OCI-LY7 (cell line): ENCODE results near the gene ARHGAP28. TPM values are rescaled to one million over a fixed set of nuclear protein-coding genes. Genes with fewer than 3 reads are reported as not detected.

Experiments
- BruUV-seq: library from RNA; stranded (reverse); fragments of 400-500 nt; replicated peaks from 2 replicates; lab custom pipeline; 2021; lab: Mats Ljungman, UMichigan
- CTCF ChIA-PET: fragments of 300-600 bp; sonication (Branson Sonifier 250); formaldehyde crosslinking; loops from one replicate; lab custom pipeline; 2022; ENCODE audit warnings: antibody characterized with exemption; ENCODE audit not compliant: unreplicated experiment; lab: Charles Lee
- POLR2A ChIA-PET: fragments of 300-600 bp; sonication (Branson Sonifier 250); formaldehyde crosslinking; loops from one replicate; lab custom pipeline; 2022; ENCODE audit warnings: antibody characterized with exemption; lab: Charles Lee
- DNase-seq: peaks from one replicate; pipeline ENCODE4 v3.0.0-alpha.2; 2015; ENCODE audit warnings: low spot score
- H2AFZ ChIP-seq: fragments of 200-600 bp; sonication (generic), shearing (Covaris generic); 2 replicates; pipeline ENCODE4 v1.6.1; 2014; ENCODE audit warnings: mild to moderate bottlenecking, antibody characterized with exemption, low read length, moderate library complexity
- H3K27ac ChIP-seq: fragments of 200-600 bp; sonication (generic); 2 replicates; pipeline ENCODE4 v1.5.1; 2014; ENCODE audit warnings: mixed run types, low read depth, mild to moderate bottlenecking, moderate library complexity, low read length, inconsistent platforms; ENCODE audit not compliant: poor library complexity, severe bottlenecking
- H3K36me3 ChIP-seq: fragments of 200-600 bp; sonication (generic); 2 replicates; pipeline ENCODE4 v1.6.1; 2014; ENCODE audit warnings: mild to moderate bottlenecking, antibody characterized with exemption, low read length, moderate library complexity, mixed read lengths; ENCODE audit not compliant: insufficient read depth
- H3K4me1 ChIP-seq: fragments of 200-600 bp; sonication (generic); 2 replicates; pipeline ENCODE4 v1.5.1; 2014; ENCODE audit warnings: mild to moderate bottlenecking, low read length; ENCODE audit not compliant: insufficient read depth, poor library complexity, severe bottlenecking
- H3K4me2 ChIP-seq: fragments of 200-600 bp; sonication (generic); 2 replicates; pipeline ENCODE4 v1.6.1; 2014; ENCODE audit warnings: mild to moderate bottlenecking, low read length
- H3K4me3 ChIP-seq: fragments of 200-600 bp; sonication (generic); 2 replicates; pipeline ENCODE4 v1.5.1; 2014; ENCODE audit warnings: mild to moderate bottlenecking, low read depth, low read length; ENCODE audit not compliant: poor library complexity, severe bottlenecking
- H3K79me2 ChIP-seq: fragments of 200-600 bp; sonication (generic); 2 replicates; pipeline ENCODE4 v1.6.1; 2016; ENCODE audit warnings: low read depth, mild to moderate bottlenecking, low read length, moderate library complexity, mixed read lengths; ENCODE audit not compliant: insufficient read depth
- H3K9me2 ChIP-seq: fragments of 200-600 bp; sonication (generic); 2 replicates; pipeline ENCODE4 v1.6.1; 2016; ENCODE audit warnings: mild to moderate bottlenecking, low read length, mixed read lengths; ENCODE audit not compliant: insufficient read depth
- H3K9me3 ChIP-seq: fragments of 200-600 bp; sonication (generic); 2 replicates; pipeline ENCODE4 v1.6.1; 2014; ENCODE audit warnings: mild to moderate bottlenecking, mixed run types, low read length, mixed read lengths
- H4K20me1 ChIP-seq: fragments of 200-600 bp; sonication (generic); 2 replicates; pipeline ENCODE4 v1.6.1; 2014; ENCODE audit warnings: mild to moderate bottlenecking, antibody characterized with exemption, low read length, moderate library complexity, mixed read lengths; ENCODE audit not compliant: insufficient read depth
- EZH2phosphoT487 ChIP-seq: fragments of 200-600 bp; sonication (generic); IDR thresholded peaks from 2 replicates; pipeline ENCODE4 v1.6.1; 2018; ENCODE audit warnings: low read depth, borderline replicate concordance, mild to moderate bottlenecking, mixed run types, antibody characterized with exemption, low read length, moderate library complexity, mixed read lengths
- intact Hi-C: fragments of 100-400 bp; cut with micrococcal nuclease; formaldehyde crosslinking; loops from one replicate; pipeline ENCODE4 v1.10.0; 2022; ENCODE audit not compliant: unreplicated experiment
- total RNA-seq, 2 experiments: library from RNA; depleted of rRNA in 1 of 2; stranded (reverse); fragments of >200 nt in 1 of 2; shearing (Covaris generic) in 1 of 2; gene quantifications; 2 replicates each; pipeline ENCODE4 v1.2.3, GENCODE V29; 2014 to 2022
- TF ChIP-seq, protein P1 (sequence below): fragments of 200-600 bp; sonication (generic); conservative IDR thresholded peaks from 2 replicates; pipeline ENCODE4 v1.5.1; 2014; ENCODE audit warnings: mild to moderate bottlenecking, antibody characterized with exemption, low read length, moderate library complexity, mixed read lengths

ARHGAP28 gene
- total RNA-seq, 2 experiments from 2014 or later: not detected

DNA sequence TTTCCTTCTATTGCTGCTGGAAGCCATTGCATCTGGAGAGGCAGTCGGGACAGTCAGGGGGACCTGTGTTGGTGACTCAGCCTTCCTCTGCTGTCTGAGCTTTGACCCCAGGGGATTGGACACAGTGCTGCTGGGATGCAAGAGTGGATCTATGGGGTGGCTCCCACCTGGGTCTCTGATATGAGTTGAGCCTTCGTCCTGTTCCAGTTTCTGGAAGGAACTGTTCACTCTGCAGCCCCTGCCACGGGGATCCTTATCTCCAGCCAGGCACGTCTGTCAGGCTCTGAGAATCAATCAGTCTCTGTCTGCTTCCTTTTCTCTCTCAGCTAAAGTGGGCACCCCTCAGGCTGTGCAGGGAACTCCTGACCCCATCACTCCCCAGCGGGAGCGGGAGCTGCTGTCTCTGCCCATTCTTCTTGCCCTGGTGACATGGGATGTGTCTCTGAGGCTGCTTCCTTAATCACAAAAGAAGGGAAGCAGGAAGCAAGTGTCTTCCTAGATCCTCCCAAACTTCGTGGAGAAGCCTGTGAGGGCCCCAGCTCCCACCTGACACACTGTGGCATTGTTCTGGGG is 51.7 kb downstream of the ARHGAP28 start:
- intact Hi-C loops: no loop called here
- H3K27ac ChIP-seq: no peak overlapping the region
- no peaks in the 10 kb centered on the region for H3K79me2 ChIP-seq
- H3K9me3 ChIP-seq: no peaks in the 10 kb centered on the region
- no peaks in the 10 kb centered on the region for H4K20me1 ChIP-seq
- no peak overlapping the region for H3K4me3 ChIP-seq
- no peak overlapping the region for H3K4me2 ChIP-seq
- BruUV-seq: no TSS peak
- no peaks in the 10 kb centered on the region for H3K4me1 ChIP-seq
- POLR2A ChIA-PET: no interaction called here
- no peak for DNase-seq
- no peak for TF ChIP-seq EZH2phosphoT487
- TF ChIP-seq, protein P1, sequence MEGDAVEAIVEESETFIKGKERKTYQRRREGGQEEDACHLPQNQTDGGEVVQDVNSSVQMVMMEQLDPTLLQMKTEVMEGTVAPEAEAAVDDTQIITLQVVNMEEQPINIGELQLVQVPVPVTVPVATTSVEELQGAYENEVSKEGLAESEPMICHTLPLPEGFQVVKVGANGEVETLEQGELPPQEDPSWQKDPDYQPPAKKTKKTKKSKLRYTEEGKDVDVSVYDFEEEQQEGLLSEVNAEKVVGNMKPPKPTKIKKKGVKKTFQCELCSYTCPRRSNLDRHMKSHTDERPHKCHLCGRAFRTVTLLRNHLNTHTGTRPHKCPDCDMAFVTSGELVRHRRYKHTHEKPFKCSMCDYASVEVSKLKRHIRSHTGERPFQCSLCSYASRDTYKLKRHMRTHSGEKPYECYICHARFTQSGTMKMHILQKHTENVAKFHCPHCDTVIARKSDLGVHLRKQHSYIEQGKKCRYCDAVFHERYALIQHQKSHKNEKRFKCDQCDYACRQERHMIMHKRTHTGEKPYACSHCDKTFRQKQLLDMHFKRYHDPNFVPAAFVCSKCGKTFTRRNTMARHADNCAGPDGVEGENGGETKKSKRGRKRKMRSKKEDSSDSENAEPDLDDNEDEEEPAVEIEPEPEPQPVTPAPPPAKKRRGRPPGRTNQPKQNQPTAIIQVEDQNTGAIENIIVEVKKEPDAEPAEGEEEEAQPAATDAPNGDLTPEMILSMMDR: no peak
- CTCF ChIA-PET: no interaction called here
- H2AFZ ChIP-seq: no peak overlapping the region
- no peaks in the 10 kb centered on the region for H3K9me2 ChIP-seq
- no peaks in the 10 kb centered on the region for H3K36me3 ChIP-seq

DNA sequence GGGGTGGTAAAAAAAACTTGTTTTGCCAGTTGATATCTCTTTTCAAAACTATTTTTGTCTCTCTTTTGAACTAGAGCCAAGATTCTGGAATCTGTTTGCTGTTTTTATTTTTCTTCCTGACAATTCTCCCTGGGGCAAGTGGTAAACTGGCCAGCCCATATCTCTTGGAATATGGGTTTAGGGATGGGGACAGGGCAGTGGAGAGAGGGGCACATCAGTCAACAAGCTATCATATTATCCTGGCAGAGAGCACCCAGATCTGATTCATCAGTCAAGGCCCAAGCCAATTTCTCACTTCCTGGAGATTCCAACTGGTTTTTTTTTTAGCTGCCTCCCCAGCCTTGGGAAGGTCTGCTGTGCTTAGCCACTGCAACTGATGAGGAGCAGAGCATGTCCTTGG is 52.3 kb downstream of the ARHGAP28 start:
- Histone ChIP-seq H2AFZ (no peak overlapping the region), H3K9me2 (no peaks in the 10 kb centered on the region), H3K9me3 (no peaks in the 10 kb centered on the region), H4K20me1 (no peaks in the 10 kb centered on the region), H3K27ac (no peak overlapping the region), H3K4me3 (no peak overlapping the region), H3K79me2 (no peaks in the 10 kb centered on the region), H3K36me3 (no peaks in the 10 kb centered on the region), H3K4me2 (no peak overlapping the region), H3K4me1 (no peaks in the 10 kb centered on the region)
- no TSS peak for BruUV-seq
- POLR2A ChIA-PET: no interaction called here
- DNase-seq: no peak
- no peak for TF ChIP-seq EZH2phosphoT487
- TF ChIP-seq, protein P1: no peak
- CTCF ChIA-PET: no interaction called here
- intact Hi-C loops: no loop called here

DNA sequence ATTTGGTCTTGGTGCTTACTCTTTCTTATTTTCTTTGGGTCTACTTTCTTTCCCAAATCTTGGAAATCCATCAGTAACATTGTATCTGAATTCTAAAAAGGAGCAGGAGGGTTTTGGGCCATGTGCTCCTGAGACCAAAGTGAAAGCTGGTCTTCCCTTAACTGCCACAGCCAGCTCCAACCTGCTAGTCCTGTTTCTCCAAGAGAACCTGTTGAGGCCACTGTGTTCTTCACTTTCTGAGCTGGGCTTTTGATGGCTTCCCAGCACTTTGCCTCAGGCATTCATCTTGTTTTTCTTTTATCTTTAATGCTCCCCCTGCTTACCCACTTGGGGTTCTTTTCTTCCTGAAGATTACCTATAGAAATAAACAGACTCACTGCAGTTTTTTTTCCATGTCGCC is 53.3 kb downstream of the ARHGAP28 start:
- BruUV-seq: no TSS peak
- TF ChIP-seq, protein P1: no peak
- no peak for TF ChIP-seq EZH2phosphoT487
- no peak overlapping the region for H3K27ac ChIP-seq
- H3K9me3 ChIP-seq: no peaks in the 10 kb centered on the region
- no peaks in the 10 kb centered on the region for H3K79me2 ChIP-seq
- ChIA-PET CTCF (no interaction called here), POLR2A (interaction anchor here (0.6 kb wide), 1 partner anchor 1649 kb away, joined by 3 read pairs; no protein-coding TSS in a partner anchor)
- H3K4me3 ChIP-seq: no peak overlapping the region
- no peak overlapping the region for H3K4me2 ChIP-seq
- H3K9me2 ChIP-seq: no peaks in the 10 kb centered on the region
- no peak for DNase-seq
- no peak overlapping the region for H2AFZ ChIP-seq
- H3K4me1 ChIP-seq: no peaks in the 10 kb centered on the region
- H4K20me1 ChIP-seq: no peaks in the 10 kb centered on the region
- H3K36me3 ChIP-seq: no peaks in the 10 kb centered on the region
- intact Hi-C loops: no loop called here
